MCF 10A (cell line): ENCODE data around the gene TTC34. TPM values are rescaled to one million over a fixed set of nuclear protein-coding genes. Genes with fewer than 3 reads are reported as not detected.

ENCODE experiments used
- BruUV-seq: library from RNA; stranded (reverse); fragments of 400-500 nt; replicated peaks from 2 replicates; lab custom pipeline; 2021; lab: Mats Ljungman, UMichigan
- CTCF ChIA-PET: fragments of 300-600 bp; sonication (Branson Sonifier 250); formaldehyde crosslinking; extraction: SDS; loops from one replicate; lab custom pipeline; 2021; ENCODE audit warnings: antibody characterized with exemption, inconsistent platforms; lab: Yijun Ruan, JAX
- POLR2A ChIA-PET: fragments of 300-600, 350-650 bp; sonication (Branson Sonifier 250); formaldehyde crosslinking; extraction: SDS; loops from one replicate; lab custom pipeline; 2020; ENCODE audit warnings: antibody characterized with exemption, inconsistent platforms; lab: Yijun Ruan, JAX
- DNase-seq: peaks from one replicate; pipeline ENCODE4 v3.0.0-alpha.2; 2018; ENCODE audit not compliant: unreplicated experiment
- H3K27ac Mint-ChIP-seq: one replicate; pipeline ENCODE4 v1.8.0; 2022; ENCODE audit warnings: mild to moderate bottlenecking, low read depth, mixed read lengths; ENCODE audit not compliant: unreplicated experiment
- H3K27me3 Mint-ChIP-seq: one replicate; pipeline ENCODE4 v1.8.0; 2022; ENCODE audit warnings: mixed read lengths; ENCODE audit not compliant: insufficient read depth, unreplicated experiment
- H3K36me3 Mint-ChIP-seq: one replicate; pipeline ENCODE4 v1.8.0; 2022; ENCODE audit warnings: mild to moderate bottlenecking, moderate library complexity, mixed read lengths; ENCODE audit not compliant: insufficient read depth, unreplicated experiment
- H3K4me1 Mint-ChIP-seq: one replicate; pipeline ENCODE4 v1.8.0; 2022; ENCODE audit warnings: mixed read lengths; ENCODE audit not compliant: insufficient read depth, unreplicated experiment
- H3K4me3 Mint-ChIP-seq: one replicate; pipeline ENCODE4 v1.8.0; 2022; ENCODE audit warnings: mild to moderate bottlenecking, moderate library complexity, mixed read lengths; ENCODE audit not compliant: unreplicated experiment
- H3K9me3 Mint-ChIP-seq: one replicate; pipeline ENCODE4 v1.8.0; 2022; ENCODE audit warnings: mixed read lengths; ENCODE audit not compliant: unreplicated experiment
- intact Hi-C: fragments of 100-400 bp; cut with micrococcal nuclease; formaldehyde crosslinking; loops from 2 replicates; pipeline ENCODE4 v1.14.1; 2022
- total RNA-seq: library from RNA; stranded (reverse); gene quantifications from 2 replicates; pipeline ENCODE4 v1.2.3, GENCODE V29; 2022
- TF ChIP-seq, protein P1 (sequence below): fragments of 200-600 bp; IDR thresholded peaks from one replicate; pipeline ENCODE4 v1.8.0; 2022; ENCODE audit warnings: antibody characterized with exemption, mild to moderate bottlenecking; ENCODE audit not compliant: unreplicated experiment

The TTC34 gene
- total RNA-seq, 1 experiment from 2014 or later, result 0.47 TPM

DNA sequence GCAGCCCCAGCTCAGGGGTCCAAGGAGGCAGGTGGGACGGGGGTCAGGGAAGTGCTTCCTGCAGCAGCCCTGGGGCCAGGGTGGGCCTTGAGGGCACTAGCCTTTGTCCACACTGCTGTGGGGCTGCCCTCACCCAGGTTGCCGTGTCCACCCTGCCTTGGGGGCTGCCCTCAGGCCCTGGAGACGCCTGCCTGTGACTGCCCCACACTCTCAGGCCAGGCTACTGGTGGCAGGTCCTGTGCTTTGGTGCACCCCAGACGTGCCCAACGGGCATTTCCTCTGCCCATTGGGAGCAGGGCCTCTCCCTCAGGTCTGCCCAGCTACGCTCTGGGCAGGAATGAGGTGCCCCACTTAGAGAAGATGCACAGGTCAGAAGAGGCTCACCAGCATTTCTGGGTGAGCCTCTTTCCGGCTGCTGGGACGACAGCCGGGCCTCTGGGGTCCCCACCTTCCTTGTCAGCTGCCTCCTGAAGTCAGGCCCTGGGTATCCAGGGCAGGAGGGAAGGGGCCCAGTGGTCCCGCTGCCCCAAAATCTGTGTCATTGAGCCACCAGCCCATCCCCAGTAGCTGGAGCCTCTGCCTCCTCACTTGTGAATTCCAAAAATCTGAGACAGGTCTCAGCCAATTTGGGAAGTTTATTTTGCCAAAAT, 166.0 kb downstream of the TTC34 start:
- Mint-ChIP-seq H3K9me3 (peaks cover 3% of the 10 kb centered on the region), H3K27ac (no peak overlapping the region), H3K4me3 (no peak overlapping the region), H3K27me3 (no peaks in the 10 kb centered on the region), H3K36me3 (peaks cover 5% of the 10 kb centered on the region), H3K4me1 (peaks cover 5% of the 10 kb centered on the region)
- CTCF ChIA-PET, result interaction anchor here (0.6 kb wide), 1 partner anchor 22 kb away, joined by 3 read pairs; no protein-coding TSS in a partner anchor
- POLR2A ChIA-PET, result interaction anchor here (0.6 kb wide), 1 partner anchor 16 kb away, joined by 3 read pairs; no protein-coding TSS in a partner anchor
- intact Hi-C loops, result no loop called here
- TF ChIP-seq, protein P1, sequence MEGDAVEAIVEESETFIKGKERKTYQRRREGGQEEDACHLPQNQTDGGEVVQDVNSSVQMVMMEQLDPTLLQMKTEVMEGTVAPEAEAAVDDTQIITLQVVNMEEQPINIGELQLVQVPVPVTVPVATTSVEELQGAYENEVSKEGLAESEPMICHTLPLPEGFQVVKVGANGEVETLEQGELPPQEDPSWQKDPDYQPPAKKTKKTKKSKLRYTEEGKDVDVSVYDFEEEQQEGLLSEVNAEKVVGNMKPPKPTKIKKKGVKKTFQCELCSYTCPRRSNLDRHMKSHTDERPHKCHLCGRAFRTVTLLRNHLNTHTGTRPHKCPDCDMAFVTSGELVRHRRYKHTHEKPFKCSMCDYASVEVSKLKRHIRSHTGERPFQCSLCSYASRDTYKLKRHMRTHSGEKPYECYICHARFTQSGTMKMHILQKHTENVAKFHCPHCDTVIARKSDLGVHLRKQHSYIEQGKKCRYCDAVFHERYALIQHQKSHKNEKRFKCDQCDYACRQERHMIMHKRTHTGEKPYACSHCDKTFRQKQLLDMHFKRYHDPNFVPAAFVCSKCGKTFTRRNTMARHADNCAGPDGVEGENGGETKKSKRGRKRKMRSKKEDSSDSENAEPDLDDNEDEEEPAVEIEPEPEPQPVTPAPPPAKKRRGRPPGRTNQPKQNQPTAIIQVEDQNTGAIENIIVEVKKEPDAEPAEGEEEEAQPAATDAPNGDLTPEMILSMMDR, result no peak
- no TSS peak for BruUV-seq
- DNase-seq, result no peak

DNA sequence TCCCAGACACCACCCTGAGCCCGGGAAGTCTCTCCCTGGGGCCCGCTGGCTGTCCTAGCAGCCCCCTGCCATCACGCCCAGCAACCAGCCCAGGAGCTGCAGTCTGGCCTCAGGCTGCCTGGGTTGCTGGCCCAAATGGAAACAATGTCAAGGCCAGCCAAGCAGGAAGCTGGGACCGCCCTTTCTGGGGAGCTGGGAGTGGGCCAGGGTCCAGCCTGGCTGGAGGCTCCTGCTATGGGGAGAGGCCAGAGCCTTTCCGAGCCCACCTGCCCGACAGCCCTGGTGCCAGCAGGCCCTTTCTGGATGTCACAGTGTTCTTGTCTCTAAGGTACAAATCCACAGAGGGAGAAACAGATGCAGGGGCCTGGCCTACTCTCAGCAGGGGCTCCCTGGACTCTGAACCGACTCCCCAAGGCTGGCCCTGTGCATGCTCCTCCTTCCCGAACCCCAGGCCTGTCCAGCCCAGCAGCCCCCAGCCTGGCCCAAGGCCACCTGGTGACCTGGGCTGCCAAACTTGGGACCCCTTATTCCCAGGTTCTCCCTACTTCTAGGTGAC, 167.5 kb downstream of the TTC34 start:
- Mint-ChIP-seq H3K36me3 (peaks cover 5% of the 10 kb centered on the region), H3K9me3 (peaks cover 9% of the 10 kb centered on the region), H3K27me3 (no peaks in the 10 kb centered on the region), H3K27ac (no peak overlapping the region), H3K4me1 (peaks cover 5% of the 10 kb centered on the region), H3K4me3 (no peak overlapping the region)
- no peak for DNase-seq
- BruUV-seq, result no TSS peak
- ChIA-PET CTCF (no interaction called here), POLR2A (interaction anchor here (0.6 kb wide), 1 partner anchor 388 kb away, joined by 3 read pairs; no protein-coding TSS in a partner anchor)
- TF ChIP-seq, protein P1, result no peak
- intact Hi-C loops, result no loop called here

DNA sequence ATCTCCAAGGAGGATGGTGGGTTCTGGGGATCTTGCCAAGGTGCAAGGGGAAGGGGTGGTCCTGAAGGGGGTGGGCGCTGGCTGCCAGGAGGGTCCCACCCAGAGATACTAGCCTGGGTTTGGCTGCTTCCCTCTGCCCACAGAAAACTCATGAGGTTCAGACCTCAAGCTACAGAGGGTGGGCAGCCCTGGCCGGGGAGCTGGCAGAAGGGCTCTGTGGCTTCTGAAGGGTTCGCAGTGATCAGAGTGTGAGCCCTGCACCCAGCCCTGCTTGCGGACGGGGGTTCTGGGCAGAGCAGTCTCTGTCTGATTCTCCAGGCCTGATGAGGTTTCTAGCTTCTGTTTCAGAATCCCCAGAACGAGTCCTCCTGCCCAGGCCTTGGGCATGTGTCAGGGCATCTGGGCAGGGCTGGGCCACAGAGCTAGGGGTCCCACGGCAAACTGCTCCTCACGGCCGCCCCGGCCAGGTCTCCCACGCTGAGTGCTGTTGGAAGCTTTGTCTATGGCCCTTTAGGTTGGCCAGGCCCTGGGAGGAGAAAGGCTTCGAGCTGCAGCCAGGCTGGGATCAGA, 168.0 kb downstream of the TTC34 start:
- BruUV-seq, result no TSS peak
- ChIA-PET CTCF (no interaction called here), POLR2A (interaction anchor here (0.6 kb wide), 1 partner anchor 389 kb away, joined by 3 read pairs; no protein-coding TSS in a partner anchor)
- TF ChIP-seq, protein P1, result no peak
- DNase-seq, result no peak
- intact Hi-C loops, result no loop called here
- Mint-ChIP-seq H3K27ac (no peak overlapping the region), H3K27me3 (no peaks in the 10 kb centered on the region), H3K36me3 (peaks cover 5% of the 10 kb centered on the region), H3K4me1 (peaks cover 5% of the 10 kb centered on the region), H3K9me3 (peaks cover 9% of the 10 kb centered on the region), H3K4me3 (no peak overlapping the region)

DNA sequence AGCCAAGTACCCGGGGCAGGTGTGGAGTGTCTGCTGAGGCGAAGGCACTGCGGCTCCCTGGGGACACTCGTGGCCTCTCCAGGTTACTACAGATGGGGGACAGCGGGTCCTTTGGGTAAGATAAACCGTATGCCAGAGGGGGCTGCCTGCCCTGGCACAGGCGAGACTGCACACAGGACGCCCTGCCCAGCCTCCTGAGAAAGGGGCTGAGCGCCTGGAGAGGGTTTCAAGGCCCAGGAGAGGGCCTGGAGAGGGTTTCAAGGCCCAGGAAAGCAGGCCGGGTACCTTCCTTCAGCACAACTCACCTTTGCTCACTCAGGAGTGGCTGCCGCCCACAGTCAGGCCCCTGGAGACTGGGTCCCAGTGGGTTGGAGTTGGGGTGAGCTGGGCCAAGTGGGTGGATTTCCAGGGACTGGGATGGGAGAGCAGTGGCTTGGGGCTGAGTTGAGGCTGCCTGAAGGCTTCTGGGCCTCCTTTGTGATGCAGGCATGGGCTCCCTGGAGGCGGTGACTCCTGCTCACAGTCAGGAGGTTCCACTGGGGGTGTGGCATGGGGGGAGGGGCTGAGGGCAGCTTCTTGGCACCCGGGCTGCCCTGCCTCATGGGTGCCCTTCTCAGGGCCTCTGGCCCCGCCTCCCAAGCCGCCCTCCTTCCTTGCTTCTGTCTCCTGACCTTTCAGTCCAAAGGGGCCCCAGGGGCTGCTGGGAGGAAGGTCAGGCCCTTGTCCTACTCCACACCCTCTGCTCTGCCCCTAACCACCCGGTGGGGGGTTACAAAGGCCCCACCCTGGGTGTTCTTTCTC, 168.7 kb downstream of the TTC34 start, which contains the start of gene MMEL1:
Gene MMEL1 (minus strand): TSS at position 456 of the 801 bp plus-strand sequence. CDS start 3,532 bp downstream, outside the sequence.
- no peaks in the 10 kb centered on the region for H3K27me3 Mint-ChIP-seq
- no TSS peak for BruUV-seq
- intact Hi-C loops, result no loop called here
- H3K9me3 Mint-ChIP-seq, result peaks cover 9% of the 10 kb centered on the region
- CTCF ChIA-PET, result no interaction called here
- DNase-seq, result no peak
- TF ChIP-seq, protein P1, result no peak
- no peak within 1 kb of the TSS for H3K27ac Mint-ChIP-seq
- H3K4me3 Mint-ChIP-seq, result no peak within 1 kb of the TSS
- peaks cover 5% of the 10 kb centered on the region for H3K4me1 Mint-ChIP-seq
- H3K36me3 Mint-ChIP-seq, result peaks cover 5% of the 10 kb centered on the region
- POLR2A ChIA-PET, result no interaction called here
